ENCODE measurements around the gene ATG2A.

The ATG2A gene

DNA sequence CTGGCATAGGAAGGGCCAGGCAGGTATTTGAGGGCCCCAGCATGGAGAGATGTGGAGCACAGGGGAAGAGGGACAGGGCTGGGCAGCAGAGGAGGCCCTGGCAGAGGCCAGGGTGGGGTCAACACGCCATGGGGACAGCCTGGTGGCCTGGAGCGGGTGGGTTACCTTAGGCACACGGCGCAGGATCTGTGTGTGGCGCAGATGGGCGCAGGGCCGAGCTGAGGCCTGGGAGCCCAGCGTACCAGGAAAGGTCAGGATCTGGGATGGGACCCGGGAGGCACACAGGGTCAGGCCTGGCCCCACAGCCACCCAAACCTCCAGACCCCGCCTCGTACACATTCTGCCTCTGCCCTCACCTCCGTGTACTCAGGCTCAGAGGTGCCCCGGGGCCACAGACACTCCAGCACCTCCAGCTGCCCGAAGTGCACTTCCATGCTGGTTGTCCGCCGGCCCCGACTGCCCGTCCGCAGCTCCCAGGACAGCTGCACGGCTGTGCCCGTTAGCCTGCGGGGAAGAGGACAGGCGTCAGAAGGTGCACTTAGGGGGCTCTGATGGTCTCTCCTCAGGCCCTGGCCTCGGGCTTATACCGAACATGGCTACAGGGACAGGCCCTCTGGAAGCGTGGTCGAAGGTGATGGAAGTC is 6.4 kb downstream of the ATG2A start:
- TF ChIP-seq, protein P1, sequence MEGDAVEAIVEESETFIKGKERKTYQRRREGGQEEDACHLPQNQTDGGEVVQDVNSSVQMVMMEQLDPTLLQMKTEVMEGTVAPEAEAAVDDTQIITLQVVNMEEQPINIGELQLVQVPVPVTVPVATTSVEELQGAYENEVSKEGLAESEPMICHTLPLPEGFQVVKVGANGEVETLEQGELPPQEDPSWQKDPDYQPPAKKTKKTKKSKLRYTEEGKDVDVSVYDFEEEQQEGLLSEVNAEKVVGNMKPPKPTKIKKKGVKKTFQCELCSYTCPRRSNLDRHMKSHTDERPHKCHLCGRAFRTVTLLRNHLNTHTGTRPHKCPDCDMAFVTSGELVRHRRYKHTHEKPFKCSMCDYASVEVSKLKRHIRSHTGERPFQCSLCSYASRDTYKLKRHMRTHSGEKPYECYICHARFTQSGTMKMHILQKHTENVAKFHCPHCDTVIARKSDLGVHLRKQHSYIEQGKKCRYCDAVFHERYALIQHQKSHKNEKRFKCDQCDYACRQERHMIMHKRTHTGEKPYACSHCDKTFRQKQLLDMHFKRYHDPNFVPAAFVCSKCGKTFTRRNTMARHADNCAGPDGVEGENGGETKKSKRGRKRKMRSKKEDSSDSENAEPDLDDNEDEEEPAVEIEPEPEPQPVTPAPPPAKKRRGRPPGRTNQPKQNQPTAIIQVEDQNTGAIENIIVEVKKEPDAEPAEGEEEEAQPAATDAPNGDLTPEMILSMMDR (IDR thresholded peaks at IDR 0.05): no peak
- no peak for TF ChIP-seq ZFX (IDR thresholded peaks at IDR 0.05; ENCODE audit: borderline replicate concordance)
- no peak overlapping the region for H3K27ac ChIP-seq

GRCh38 chr11:64909653-64910343 is 7.2 kb downstream of the ATG2A start:
- TF ChIP-seq, protein P1 (IDR thresholded peaks at IDR 0.05): no peak
- TF ChIP-seq ZFX (IDR thresholded peaks at IDR 0.05; ENCODE audit: borderline replicate concordance): no peak
- no peak overlapping the region for H3K27ac ChIP-seq

DNA sequence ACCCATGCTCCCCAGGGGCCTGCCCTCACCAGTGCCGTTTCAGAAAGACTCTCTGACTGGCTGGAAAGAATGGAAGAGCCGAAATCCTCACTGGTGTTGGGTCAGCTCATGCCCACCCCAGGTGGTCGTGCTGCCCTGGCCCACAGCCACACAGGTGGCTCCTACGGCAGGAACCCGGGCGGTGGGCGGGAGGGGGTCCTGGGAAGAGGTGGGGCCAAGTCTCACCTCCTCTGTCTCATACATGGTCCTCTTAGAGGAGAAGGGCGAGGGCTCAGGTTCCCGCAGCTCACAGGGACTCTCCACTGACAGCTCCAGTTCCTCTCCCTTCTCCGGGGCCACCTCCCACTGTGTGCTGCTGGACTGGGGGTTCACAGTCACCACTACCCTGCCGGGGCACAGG is 8.2 kb downstream of the ATG2A start:
- no peak for TF ChIP-seq ZFX (IDR thresholded peaks at IDR 0.05; ENCODE audit: borderline replicate concordance)
- TF ChIP-seq, protein P1 (IDR thresholded peaks at IDR 0.05): no peak
- no peak overlapping the region for H3K27ac ChIP-seq

DNA sequence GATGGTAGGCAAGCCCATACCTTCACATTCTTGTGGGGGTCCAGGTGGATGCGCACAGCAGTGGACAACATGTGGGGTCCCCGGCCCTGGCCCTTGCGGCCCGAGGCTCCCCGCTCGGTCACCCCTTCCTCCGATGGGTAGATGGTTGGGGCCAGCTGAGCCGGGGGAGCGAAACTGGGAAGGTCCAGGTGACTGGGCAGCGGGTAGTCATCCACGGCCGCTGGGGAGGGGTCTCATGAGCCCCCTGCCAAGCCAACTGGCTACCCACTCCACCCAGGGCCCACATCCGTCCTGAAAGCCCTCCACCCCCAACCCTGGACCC is 10.7 kb downstream of the ATG2A start:
- H3K27ac ChIP-seq: no peak overlapping the region

GRCh38 chr11:64905516-64906313 is 11.3 kb downstream of the ATG2A start:
- TF ChIP-seq, protein P1 (IDR thresholded peaks at IDR 0.05): no peak
- TF ChIP-seq ZFX (IDR thresholded peaks at IDR 0.05; ENCODE audit: borderline replicate concordance): no peak
- H3K27ac ChIP-seq: no peak overlapping the region

More for the DNA sequence above, 10.7 kb downstream of the ATG2A start:
- no peak for TF ChIP-seq ZFX (IDR thresholded peaks at IDR 0.05; ENCODE audit: borderline replicate concordance)
- TF ChIP-seq, protein P1 (IDR thresholded peaks at IDR 0.05): no peak

DNA sequence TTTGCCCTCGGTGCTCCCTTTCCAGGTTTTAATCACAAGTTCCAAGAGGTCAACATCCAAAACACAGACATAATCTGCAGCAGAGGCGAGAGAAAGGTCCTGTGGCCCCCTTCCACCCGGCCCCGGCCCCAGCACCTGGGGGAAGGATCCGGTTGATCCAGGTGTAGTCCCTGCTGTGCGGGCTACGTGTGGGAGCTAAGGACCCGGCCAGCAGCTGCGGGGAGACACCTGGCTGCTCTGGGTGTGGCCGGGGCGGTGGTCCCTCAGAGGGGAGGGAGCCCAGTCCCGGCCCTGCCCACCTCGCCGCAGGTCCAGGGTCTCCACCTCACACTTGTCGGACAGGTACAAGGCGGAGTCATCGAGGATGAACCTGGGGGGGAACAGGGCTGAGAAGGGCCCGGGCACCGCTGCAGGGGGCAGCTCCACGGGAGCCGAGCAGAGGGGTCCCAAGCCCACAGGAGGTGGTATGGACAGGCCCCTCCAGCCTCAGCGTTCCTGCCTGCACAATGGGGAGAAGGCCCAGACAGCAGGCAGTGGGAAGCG is 13.6 kb downstream of the ATG2A start:
- no peak for TF ChIP-seq ZFX (IDR thresholded peaks at IDR 0.05; ENCODE audit: borderline replicate concordance)
- TF ChIP-seq, protein P1 (IDR thresholded peaks at IDR 0.05): no peak

More for the DNA sequence above, 13.6 kb downstream of the ATG2A start:
- H3K27ac ChIP-seq: no peak overlapping the region

All from 22Rv1 (cell line).